Activated gamma-delta T cell treated with anti-CD3 and anti-CD28 coated beads, Interleukin-2, amount 50 U/mL, for 16 hours (primary cell): Measurements from ENCODE around the gene KCNAB2.

ENCODE experiments used
- DNase-seq: peaks from one replicate; pipeline ENCODE4 v3.0.0-alpha.2; 2020; ENCODE audit warnings: low read depth

The KCNAB2 gene

DNA sequence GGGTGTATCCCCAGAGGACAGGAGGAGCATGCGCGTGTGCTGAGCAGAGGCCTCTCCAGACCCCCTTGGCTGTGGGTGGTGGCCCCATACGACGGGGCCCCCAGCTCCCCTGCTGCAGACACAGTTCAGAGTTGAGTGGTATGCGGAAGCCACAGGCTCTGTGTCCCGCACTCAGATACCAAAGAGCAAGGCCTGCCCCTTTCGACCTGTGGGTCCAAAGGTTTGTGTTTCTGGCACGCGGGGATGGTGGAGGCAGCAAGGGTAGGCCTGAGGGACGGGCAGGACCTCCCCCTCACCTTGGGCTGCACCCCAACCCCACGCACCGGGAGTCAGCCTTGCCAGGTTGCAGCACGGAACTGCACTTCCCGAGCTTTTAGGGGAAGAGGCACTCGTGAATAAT, at the start of gene KCNAB2:
Gene KCNAB2, plus strand, starts transcription at position 328 of the 400 bp plus-strand sequence. CDS start 5,649 bp downstream, outside the sequence.
- no peak for DNase-seq

DNA sequence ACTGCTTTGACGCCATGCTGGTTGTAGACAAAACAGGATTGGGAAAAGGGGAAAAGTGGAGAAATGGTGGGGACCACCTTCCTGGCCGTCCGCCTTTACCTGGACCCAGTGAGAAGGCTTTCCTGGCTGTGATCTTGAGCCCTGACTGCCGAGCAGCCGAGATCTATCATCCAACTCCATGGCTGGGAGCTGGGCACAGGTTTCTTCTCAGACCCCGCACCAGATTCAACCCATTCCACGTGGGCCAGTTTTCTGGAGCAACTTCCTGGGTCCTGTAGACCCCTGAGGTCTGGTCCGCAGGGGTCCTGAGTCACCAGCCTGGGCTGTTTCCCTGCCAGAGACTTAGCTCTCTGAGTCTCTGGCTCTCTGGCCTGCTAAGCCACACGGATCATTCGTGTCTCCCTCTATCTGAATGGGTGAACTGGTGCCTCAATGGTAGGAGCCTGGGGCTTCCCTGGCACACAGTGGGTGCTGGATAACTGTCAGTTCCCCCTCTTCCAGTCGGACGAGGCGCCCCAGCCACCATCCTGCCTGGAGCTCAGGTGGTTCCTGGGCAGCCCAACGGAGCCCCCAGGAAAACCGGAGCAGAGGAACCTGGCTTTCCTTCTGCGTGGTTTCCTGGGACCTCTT, 48.9 kb upstream of the KCNAB2 start:
- DNase-seq: no peak

DNA sequence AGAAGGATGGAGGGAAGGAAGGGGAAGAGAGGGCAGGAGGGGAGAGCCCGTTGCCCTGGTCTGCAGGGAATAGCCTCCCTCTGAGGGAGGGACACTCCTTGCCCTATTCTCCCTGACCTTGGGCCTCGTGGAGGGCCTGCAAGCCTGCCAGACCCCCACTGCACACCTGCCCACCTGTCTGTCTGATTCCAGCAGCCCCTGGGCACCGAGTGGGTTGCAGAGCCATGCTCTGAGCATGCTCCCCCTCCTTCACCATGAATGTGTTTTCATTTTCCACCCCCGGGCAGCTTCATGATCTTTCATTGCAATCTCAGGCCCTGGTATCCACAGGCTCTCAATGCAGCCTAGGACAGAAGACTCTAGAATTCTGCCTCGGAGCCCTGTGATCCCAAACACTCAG, 48.4 kb upstream of the KCNAB2 start:
- no peak for DNase-seq

GRCh38 chr1:5998051-5998905, 47.4 kb upstream of the KCNAB2 start:
- no peak for DNase-seq

DNA sequence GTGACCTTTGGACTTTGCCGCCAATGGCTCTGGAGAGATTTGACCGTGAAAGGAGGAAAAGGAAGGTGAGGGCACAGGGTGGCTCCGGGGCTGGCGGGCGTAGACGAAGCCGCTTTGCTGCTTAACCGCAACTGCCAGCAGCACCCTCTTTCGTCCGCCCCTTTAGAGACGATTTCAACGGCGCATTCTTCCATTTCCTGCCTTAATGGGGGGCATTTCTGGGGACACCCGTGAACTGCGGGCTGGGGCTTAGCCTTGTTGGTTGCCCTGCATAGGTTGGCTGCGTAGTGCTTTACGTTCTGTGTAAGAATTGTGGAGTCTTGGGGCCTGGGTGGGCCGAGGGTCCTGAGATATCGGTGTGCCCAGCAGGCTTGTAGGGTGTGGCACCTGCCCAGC, 46.8 kb upstream of the KCNAB2 start:
- DNase-seq: no peak

- DNase-seq: no peak
Measured at GRCh38 chr1:5999711-6000443, 45.8 kb upstream of the KCNAB2 start.

DNA sequence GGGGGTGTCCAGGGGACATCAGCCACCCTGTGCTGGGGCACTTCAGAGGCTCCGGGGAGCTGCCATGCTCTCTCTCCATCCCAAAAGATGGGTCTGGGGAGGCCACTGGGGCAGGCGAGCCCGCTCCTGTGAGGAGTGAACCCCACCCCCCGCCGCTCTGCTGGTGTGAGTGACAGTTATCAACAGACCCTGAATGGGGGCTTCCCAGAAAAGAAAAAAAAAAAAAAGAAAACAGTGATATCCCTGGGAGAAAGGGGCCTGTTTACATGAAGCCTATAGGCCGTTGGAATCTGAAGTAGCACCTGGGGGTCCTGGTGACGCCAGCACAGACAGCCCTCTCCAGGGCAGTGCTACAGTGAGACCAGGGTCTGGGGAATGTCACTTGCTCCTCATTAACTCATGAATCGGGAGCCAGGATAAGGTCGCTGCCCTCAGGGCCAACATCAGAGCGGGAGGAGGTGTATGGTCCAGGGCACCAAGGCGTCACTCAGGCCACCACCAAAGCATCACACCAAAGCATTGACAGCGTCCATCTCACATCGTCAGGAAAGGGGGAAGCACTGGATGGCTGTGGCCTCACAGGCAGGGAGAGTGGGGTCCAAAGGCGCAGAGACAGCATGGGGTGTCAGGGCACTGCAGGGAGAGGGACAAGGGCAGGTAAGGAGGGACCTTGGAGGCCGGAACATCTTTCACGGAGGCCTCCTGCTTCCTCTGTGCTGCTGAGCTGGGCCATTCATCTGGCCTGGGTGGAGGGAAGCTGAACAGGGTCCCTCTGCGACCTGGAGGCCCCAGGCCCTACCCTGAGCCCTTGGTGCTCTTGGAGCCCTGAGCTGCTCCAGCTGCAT, 45.0 kb upstream of the KCNAB2 start:
- no peak for DNase-seq

DNA sequence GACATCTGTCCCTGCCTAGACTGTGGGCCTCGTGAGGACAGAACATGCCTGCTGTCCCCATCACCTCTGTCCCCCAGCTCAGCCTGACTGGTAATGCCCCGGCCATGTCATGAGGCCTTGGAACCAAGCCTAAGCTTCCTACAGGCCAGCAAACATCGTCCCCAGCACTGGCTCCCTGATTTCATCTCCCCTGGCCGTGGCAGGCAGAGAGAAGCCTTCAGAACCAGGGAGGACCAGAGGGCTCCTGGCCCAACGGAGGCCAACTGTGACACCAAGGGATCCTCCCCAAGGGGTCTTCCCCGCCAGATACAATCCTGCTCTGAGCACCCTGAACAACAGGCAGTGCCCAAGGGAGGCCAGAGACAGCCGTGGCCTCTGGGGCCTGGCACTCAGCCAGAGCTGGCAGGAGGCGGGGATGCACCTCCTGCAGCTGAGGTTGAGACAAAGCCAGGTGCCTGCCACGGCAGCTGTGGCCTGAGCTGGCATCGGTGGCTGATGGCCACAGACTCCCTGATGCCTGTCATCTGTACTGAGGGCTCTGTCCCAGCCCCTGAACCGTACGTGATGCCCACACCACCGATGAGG, 43.6 kb upstream of the KCNAB2 start:
- DNase-seq: no peak

DNA sequence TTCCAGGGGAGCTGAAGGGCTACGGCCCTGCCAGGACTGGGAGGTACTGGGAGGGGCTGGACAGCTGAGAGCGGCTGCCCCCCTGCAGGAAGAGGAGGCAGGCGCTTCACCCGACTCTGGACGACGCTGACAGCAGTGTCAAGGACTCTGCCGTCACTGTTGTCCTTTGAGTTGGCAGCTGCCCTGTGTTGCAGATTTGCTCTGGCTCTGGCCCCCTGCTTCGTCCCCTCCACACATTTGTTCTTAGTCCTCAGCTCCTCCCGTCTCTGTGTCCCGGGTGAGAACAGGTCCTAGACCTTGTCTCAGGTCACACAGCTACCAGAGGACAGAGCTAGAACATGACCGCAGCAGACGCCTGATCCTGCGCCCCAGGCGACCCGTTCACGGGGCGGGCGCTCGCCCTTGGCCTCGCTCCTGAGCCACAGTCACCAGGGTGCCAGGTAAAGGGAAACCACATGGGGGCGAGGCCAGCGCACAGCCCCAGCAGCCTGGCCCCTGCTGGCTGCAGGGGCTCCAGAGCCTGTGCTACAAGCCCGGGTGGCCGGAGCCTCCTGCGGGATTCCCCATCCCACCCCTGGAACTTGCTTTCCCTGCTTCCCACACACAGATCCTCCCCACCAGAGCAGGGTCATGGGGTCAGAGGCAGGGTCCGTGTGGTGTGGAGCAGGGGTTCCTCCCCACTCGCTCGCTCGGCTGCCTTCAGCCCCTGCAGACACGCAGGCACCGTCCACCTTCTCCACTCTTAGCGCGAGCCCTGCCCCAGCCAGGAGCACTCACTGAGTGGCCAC, 42.8 kb upstream of the KCNAB2 start:
- no peak for DNase-seq

DNA sequence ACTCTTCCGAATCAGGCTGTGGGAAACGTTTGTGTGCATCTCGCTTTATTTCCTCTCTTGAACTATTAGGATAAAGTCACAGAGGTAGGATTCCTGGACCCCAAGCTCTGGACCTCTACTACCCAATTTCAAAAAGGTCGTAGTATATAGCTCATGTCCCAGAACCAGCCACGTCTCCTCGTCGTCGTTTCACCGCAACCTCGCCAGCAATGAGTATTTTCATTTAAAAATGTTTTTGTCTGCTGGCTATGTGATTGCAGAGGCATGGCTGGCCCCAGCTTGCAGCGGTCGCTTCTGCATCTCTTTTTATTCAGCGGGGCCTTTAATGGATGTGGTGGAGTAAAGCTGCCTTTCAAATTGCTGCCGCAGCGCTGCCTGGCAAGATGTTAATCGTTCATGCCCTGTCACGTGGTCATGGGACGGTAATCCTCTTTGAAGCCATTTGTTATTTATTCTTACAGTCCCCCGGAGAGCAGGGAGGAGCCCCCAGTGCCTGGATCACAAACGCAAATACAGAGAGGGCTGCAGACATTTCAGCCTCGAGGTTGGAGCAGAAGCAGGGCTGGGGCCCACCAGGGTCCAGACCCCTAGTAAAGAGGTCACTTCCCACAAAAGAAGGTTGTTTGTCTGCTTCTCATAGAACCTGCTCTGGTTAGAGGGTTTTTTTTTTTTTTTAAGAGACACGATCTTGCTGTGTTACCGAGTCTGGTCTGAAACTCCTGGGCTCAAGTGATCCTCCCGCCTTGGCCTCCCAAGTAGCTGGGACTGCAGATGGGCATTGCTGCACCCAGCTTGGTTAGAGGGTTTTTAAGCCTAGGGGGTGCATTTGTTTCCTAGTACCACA, 41.9 kb upstream of the KCNAB2 start:
- DNase-seq: no peak

DNA sequence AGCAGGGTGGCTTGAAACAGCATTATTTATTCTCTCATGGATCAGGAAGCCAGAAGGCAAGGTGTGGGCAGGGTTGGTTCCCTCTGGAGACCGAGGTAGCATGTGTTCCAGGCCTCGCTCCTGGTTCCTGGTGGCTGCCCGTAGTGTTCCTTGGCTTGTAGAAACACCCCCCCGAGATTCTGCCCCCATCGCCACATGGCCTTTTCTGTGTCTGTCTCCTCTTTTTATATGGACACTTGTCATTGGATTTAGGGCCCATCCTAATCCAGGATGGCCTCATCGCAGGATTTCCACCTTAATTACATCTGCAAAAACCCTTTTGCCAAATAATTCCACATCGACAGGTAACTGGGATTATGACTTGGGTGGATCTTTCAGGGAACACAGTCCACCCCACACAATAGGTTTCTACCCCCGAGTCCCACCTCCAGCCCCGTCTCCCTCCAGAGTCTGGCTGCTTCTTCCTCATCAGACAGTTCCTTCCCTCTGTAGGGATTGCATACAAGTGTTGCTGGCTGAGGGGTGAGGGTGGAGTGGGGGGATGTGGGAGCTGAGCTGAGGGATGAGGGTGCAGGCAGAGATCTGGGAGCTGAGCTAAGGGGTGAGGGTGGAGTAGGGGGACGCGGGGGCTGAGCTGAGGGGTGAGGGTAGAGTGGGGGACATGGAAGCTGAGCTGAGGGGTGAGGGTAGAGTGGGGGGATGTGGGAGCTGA, 41.1 kb upstream of the KCNAB2 start:
- no peak for DNase-seq

- no peak for DNase-seq
Measured at GRCh38 chr1:6005276-6005917, 40.3 kb upstream of the KCNAB2 start.

GRCh38 chr1:6006882-6007281, 38.8 kb upstream of the KCNAB2 start:
- no peak for DNase-seq

DNA sequence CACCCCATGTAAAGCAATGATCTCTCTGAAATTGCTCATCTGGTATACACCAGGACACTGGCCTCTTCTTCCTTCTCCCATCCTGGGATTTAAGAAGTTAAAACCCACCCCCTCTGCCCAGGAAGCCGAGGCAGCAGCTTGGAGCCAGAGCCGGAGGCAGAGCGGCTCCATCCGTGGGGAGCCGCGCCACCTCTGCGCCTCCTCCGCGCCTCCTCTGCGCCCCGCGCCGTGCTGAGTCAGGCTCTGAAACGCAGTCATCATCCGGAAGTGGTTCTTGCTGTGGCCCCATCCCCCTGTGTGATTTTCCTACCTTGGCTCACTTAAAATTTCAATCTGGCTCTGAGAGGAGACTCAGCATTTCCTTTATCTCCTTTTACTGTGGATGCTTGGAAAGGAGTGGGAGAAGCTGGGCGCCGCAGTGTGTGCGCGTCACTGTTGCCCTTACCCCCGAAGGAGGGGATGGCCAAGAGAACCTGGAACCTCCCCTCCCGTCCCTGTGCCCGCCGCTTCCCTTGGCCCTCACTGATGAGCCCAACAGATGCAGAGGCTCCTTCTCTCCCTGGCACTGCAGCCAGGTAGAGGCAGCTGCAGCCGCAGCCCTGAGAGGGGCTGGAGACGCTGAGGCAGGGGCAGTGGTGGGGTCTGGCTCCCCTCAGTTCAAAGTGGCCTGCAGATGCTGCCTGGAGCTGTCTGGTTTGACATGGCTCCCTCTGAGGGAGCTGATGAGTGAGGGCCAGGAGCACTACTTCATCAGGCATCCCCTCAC, 38.2 kb upstream of the KCNAB2 start:
- no peak for DNase-seq

- no peak for DNase-seq
Measured at GRCh38 chr1:6008084-6008415, 37.6 kb upstream of the KCNAB2 start.

DNA sequence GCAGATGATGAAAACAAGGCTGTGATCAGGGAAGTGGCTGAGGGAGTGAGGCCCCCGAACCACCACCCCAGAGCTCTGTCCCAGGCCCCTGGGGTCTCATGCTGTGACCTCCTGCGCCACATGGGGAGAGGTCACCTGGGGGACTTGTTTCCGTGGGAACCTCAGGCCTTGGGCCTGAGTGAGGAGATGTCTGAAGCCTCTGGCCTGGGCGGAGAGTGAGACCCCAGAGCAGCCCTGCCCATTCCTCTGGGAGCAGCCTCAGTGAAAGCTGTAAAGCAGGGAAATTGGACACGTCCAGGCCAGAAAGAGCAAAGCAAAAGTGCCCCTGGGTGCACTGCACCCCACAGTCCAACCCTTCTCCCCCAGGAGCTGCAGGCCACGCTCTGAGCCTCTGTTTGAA, 37.0 kb upstream of the KCNAB2 start:
- no peak for DNase-seq

DNA sequence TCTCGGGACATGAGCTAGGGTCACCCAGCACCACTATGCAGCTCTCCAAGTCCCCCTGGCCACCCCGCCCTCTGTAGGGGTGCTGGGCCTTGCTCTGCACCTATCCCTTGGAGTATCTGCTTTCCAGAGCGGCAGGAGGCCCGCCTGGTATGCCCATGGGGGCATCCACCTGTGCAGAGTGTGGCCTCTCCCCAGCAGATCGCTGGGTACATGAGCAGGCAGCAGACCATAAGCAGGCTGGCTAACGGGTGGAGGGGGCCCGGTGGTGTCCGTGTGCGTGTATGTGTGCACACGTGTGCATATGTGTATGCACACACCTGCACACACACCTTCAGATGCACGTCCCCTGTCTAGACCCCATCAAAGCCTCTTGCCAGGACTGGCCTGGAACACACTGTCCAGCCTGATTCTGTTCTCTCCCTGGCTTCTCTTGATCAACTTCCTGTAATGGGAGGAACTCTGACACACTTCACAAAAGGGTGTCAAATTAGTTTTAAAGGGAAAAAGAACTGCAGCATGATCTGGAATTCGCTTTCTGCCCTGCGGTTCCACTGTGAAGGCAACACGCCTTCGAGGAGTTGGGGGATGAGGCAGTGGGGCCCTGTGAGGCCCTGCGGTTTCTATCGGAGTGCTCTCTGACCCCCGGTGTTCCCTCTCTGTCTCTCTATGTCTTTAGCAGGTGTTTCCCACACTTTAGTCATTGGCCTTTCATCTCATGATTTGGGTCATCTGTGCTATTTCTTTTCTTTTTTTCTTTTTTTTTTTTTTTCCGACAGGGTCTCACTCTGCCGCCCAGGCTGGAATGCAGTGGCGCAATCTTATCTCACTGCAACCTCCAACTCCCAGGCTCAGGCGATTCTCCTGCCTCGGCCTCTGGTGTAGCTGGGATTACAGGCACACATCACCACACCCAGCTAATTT, 36.3 kb upstream of the KCNAB2 start:
- DNase-seq: no peak
